DND-41 (cell line): Measurements from ENCODE around the gene ACSL3.

Experiments used
- EZH2 ChIP-seq: IDR thresholded peaks from 3 replicates; pipeline ENCODE4 v1.6.1; 2012; ENCODE audit warnings: borderline replicate concordance, low read depth, mild to moderate bottlenecking, moderate library complexity, low read length, inconsistent platforms; ENCODE audit not compliant: severe bottlenecking
- TF ChIP-seq, protein P1 (sequence below): IDR thresholded peaks from 2 replicates; pipeline ENCODE4 v1.5.1; 2012; ENCODE audit warnings: borderline replicate concordance, low read length, moderate library complexity, mild to moderate bottlenecking; ENCODE audit not compliant: poor library complexity, severe bottlenecking; ENCODE audit errors: extremely low read depth

DNA sequence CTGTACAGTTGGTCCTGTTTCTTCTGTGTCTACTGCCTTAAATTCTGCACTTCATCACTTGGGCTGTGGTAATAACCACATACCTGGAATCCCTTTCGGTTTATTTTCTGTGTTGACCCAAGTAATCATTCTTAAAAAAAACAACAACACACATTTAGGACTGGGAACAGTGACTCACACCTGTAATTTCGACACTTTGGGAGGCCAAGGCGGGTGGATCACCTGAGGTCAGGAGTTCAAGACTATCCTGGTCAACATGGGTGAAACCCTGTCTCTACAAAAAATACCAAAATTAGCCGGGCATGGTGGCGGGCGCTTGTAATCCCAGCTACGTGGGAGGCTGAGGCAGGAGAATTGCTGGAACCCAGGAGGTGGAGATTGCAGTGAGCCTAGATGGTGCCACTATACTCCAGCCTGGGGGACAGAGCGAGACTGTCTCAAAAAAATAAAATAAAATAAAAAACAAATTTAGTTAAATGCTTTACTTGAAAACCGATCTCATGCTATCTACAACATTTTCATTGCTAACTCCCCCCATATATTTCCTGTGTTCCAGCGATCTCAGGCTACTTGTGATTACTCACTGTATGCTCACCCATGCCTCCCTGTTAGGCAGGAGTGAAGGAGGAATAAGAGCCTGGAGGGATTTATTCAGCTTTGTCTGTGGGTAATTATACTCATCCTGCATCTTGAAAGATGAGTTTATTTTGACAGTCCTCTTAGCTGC lies 18.2 kb downstream of the ACSL3 start:
- TF ChIP-seq, protein P1, sequence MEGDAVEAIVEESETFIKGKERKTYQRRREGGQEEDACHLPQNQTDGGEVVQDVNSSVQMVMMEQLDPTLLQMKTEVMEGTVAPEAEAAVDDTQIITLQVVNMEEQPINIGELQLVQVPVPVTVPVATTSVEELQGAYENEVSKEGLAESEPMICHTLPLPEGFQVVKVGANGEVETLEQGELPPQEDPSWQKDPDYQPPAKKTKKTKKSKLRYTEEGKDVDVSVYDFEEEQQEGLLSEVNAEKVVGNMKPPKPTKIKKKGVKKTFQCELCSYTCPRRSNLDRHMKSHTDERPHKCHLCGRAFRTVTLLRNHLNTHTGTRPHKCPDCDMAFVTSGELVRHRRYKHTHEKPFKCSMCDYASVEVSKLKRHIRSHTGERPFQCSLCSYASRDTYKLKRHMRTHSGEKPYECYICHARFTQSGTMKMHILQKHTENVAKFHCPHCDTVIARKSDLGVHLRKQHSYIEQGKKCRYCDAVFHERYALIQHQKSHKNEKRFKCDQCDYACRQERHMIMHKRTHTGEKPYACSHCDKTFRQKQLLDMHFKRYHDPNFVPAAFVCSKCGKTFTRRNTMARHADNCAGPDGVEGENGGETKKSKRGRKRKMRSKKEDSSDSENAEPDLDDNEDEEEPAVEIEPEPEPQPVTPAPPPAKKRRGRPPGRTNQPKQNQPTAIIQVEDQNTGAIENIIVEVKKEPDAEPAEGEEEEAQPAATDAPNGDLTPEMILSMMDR: no peak
- no peak for TF ChIP-seq EZH2
